Cerebellar cortex (tissue), 1 donor: ENCODE results near the gene ZDHHC9.

Experiments
- DNase-seq: peaks from one replicate; pipeline ENCODE4 v3.0.0-alpha.2; 2015; ENCODE audit warnings: low spot score

The ZDHHC9 gene

GRCh38 chrX:129785160-129785947 is 58.3 kb downstream of the ZDHHC9 start:
- no peak for DNase-seq

GRCh38 chrX:129784371-129784770 is 59.3 kb downstream of the ZDHHC9 start:
- no peak for DNase-seq

GRCh38 chrX:129783291-129783713 is 60.4 kb downstream of the ZDHHC9 start:
- DNase-seq: no peak

- DNase-seq: no peak
Observed at GRCh38 chrX:129782706-129783105, 61.0 kb downstream of the ZDHHC9 start.

- no peak for DNase-seq
Observed at GRCh38 chrX:129781680-129782495, 61.8 kb downstream of the ZDHHC9 start.

GRCh38 chrX:129781134-129781672 is 62.5 kb downstream of the ZDHHC9 start:
- no peak for DNase-seq

GRCh38 chrX:129780441-129781105 is 63.1 kb downstream of the ZDHHC9 start:
- DNase-seq: no peak

- DNase-seq: no peak
Observed at GRCh38 chrX:129779747-129780146, 63.9 kb downstream of the ZDHHC9 start, which contains the start of gene SASH3. SASH3 (plus strand) TSS chrX:129779949; CDS start chrX:129780098, 149 bp downstream.

- no peak for DNase-seq
Observed at GRCh38 chrX:129779086-129779672, 64.5 kb downstream of the ZDHHC9 start.

GRCh38 chrX:129777218-129778030 is 66.3 kb downstream of the ZDHHC9 start:
- no peak for DNase-seq

- DNase-seq: no peak
Observed at GRCh38 chrX:129773649-129774458, 69.8 kb downstream of the ZDHHC9 start.

GRCh38 chrX:129772796-129773431 is 70.8 kb downstream of the ZDHHC9 start:
- no peak for DNase-seq

GRCh38 chrX:129771266-129771995 is 72.3 kb downstream of the ZDHHC9 start:
- no peak for DNase-seq

- DNase-seq: no peak
Observed at GRCh38 chrX:129769467-129770154, 74.1 kb downstream of the ZDHHC9 start.

- DNase-seq: no peak
Observed at GRCh38 chrX:129768586-129769466, 74.9 kb downstream of the ZDHHC9 start.

GRCh38 chrX:129768186-129768585 is 75.5 kb downstream of the ZDHHC9 start:
- no peak for DNase-seq

GRCh38 chrX:129763666-129764065 is 80.0 kb downstream of the ZDHHC9 start:
- no peak for DNase-seq
